22Rv1 (cell line): ENCODE measurements around the gene COX10.

Experiments
- CTCF ChIP-seq: fragments of 450-650 bp; IDR thresholded peaks from 2 replicates; pipeline ENCODE4 v1.5.1; 2017; ENCODE audit warnings: mild to moderate bottlenecking
- ZFX ChIP-seq: fragments of 450-650 bp; IDR thresholded peaks from 2 replicates; pipeline ENCODE4 v1.6.1; 2017; ENCODE audit warnings: antibody characterized with exemption, borderline replicate concordance

DNA sequence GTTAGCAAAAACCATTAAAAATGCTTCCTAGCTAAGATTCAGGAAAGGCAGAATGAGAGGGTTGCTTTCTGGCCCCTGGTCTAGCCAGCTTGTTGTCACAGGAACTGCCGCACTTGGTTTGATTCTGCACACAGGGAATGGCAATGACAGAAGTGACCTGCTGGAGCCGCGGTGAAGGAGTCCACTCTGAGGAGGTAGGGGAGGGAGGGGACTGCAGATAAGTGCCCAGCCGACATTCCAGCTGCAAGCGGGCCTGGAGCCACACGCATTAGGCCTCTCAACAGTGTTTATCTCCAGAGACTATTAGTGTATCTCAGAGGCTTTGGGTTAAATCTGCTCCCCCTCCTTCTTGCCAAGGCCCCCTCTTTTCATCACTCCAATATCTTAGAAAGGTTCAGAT lies 128.7 kb downstream of the COX10 start:
- TF ChIP-seq CTCF: no peak
- no peak for TF ChIP-seq ZFX
